ENCODE results near the gene POMZP3. TPM values are rescaled to one million over a fixed set of nuclear protein-coding genes. Genes with fewer than 3 reads are reported as not detected.
"Not testable (repeated sequence)": the region's sequence is repeated elsewhere in the genome, so short reads cannot be mapped to it uniquely, and the experiment has no call there.

The POMZP3 gene
- total RNA-seq, 6 experiments from 2014 or later = 2.0 to 3.8 (median 2.6) TPM

DNA sequence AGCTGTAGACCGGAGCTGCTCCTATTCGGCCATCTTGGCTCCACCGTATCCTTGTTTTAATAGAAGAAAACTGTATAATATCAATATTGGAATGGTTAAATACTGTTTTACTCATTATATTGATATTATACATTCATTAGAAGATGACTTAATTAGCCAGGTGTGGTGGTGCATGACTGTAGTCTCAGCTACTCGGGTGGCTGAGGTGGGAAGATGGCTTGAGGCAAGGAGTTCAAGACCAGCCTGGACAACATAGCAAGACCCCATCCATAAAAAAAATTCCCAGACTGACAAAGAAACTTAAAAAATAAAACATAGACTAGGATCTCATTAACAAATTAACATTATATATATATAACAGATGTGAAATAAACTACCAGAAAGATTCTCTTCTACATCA is 59.8 kb downstream of the POMZP3 start:
- H3K27me3 ChIP-seq; H3K36me3 ChIP-seq; H3K4me3 ChIP-seq; H3K27ac ChIP-seq; H3K4me1 ChIP-seq; H3K9me3 ChIP-seq; DNase-seq; ATAC-seq; intact Hi-C loops (cut with DNase I): not testable (repeated sequence)
- 71% methylated on average over 1 of the region's 4 CpGs for WGBS (ENCODE audit: insufficient coverage, low coverage, low lambda C conversion rate, missing lambda C conversion rate)

DNA sequence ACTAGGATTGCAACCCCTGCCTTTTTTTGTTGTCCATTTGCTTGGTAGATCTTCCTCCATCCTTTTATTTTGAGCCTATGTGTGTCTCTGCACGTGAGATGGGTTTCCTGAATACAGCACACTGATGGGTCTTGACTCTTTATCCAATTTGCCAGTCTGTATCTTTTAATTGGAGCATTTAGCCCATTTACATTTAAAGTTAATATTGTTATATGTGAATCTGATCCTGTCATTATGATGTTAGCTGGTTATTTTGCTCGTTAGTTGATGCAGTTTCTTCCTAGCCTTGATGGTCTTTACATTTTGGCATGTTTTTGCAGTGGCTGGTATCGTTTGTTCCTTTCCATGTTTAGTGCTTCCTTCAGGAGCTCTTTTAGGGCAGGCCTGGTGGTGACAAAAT is 62.1 kb downstream of the POMZP3 start:
- H3K36me3 ChIP-seq; intact Hi-C loops (cut with DNase I); H3K9me3 ChIP-seq; H3K4me3 ChIP-seq; ATAC-seq; H3K27ac ChIP-seq; H3K27me3 ChIP-seq; H3K4me1 ChIP-seq; DNase-seq: not testable (repeated sequence)
- 100% methylated on average over 1 of the region's 3 CpGs for WGBS (ENCODE audit: insufficient coverage, low coverage, low lambda C conversion rate, missing lambda C conversion rate)

DNA sequence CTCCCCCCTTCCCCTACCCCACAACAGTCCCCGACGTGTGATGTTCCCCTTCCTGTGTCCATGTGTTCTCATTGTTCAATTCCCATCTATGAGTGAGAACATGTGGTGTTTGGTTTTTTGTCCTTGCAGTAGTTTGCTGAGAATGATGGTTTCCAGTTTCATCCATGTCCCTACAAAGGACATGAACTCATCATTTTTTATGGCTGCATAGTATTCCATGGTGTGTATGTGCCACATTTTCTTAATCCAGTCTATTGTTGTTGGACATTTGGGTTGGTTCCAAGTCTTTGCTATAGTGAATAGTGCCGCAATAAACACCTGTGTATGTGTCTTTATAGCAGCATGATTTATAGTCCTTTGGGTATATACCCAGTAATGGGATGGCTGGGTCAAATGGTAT is 65.7 kb downstream of the POMZP3 start:
- 93% methylated on average over 3 of the region's 3 CpGs for WGBS (ENCODE audit: insufficient coverage, low coverage, low lambda C conversion rate, missing lambda C conversion rate)
- H3K27ac ChIP-seq; intact Hi-C loops (cut with DNase I); H3K27me3 ChIP-seq; H3K4me3 ChIP-seq; H3K4me1 ChIP-seq; H3K36me3 ChIP-seq; DNase-seq; H3K9me3 ChIP-seq; ATAC-seq: not testable (repeated sequence)

DNA sequence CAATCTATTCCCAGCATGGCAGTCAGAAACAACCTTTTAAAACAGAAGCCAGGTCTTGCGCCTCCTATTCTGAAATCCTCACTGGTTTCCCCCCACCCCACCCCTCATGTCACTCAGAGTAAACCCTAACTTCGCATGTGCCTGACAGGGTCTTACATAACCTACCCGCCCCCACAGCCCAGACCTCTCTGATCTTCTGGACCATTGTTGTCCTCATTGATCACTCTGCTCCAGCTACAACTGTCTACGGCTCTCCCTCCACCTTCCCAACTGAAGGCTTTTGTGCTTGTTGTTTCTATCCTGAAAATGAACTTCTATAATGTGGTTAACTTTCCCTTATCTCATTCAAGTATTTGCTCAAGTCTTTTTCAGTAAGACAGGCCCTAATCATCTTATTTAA is 66.9 kb downstream of the POMZP3 start:
- H3K9me3 ChIP-seq; DNase-seq; H3K4me3 ChIP-seq; H3K27ac ChIP-seq; H3K36me3 ChIP-seq; intact Hi-C loops (cut with DNase I); H3K4me1 ChIP-seq; H3K27me3 ChIP-seq: not testable (repeated sequence)
- peak in 3 of 4 donors; percentile 15 to 20 (median 19) for ATAC-seq
- WGBS (ENCODE audit: insufficient coverage, low coverage, low lambda C conversion rate, missing lambda C conversion rate) = 47% methylated on average over 4 of the region's 4 CpGs

Other genes starting within 250 kb of the POMZP3 start
- gene SSC4D, start 217.6 kb downstream of the POMZP3 start, total RNA-seq = 1 to 10 TPM; 1.2 to 2.6 (median 1.2) TPM
- gene ZP3, start 202.3 kb downstream of the POMZP3 start, total RNA-seq = 1 to 10 TPM in 1 of 6 experiments, under 1 TPM in 4, not detected in 1; 0.27 to 2.8 (median 0.62) TPM
- 10 to 100 TPM in 4 of 6 experiments, 1 to 10 TPM in 2; 8.9 to 16.8 (median 11.1) TPM for gene DTX2, start 165.6 kb downstream of the POMZP3 start, total RNA-seq
- gene UPK3B, start 116.7 kb downstream of the POMZP3 start, total RNA-seq = 1 to 10 TPM in 1 of 6 experiments, under 1 TPM in 2, not detected in 3; 0.22 to 1.5 (median 0.51) TPM
- under 1 TPM in 2 of 6 experiments, not detected in 4; 0.14 to 0.20 TPM for gene SPDYE16, start 84.0 kb downstream of the POMZP3 start, total RNA-seq

Data from right lobe of liver (tissue), 6 donors.